Endothelial cell (in vitro differentiated cells): ENCODE data around the gene TRIM65. TPM values are rescaled to one million over a fixed set of nuclear protein-coding genes. Genes with fewer than 3 reads are reported as not detected.

Experiments
- DNase-seq: peaks from one replicate; pipeline ENCODE4 v3.0.0; 2021; ENCODE audit warnings: low spot score
- H3K27ac Mint-ChIP-seq: one replicate; pipeline ENCODE4 v1.8.0; 2021; ENCODE audit warnings: mixed read lengths, inconsistent platforms; ENCODE audit not compliant: unreplicated experiment
- H3K27me3 Mint-ChIP-seq: one replicate; pipeline ENCODE4 v1.8.0; 2021; ENCODE audit warnings: mild to moderate bottlenecking, moderate library complexity, mixed read lengths, inconsistent platforms; ENCODE audit not compliant: unreplicated experiment
- H3K36me3 Mint-ChIP-seq: one replicate; pipeline ENCODE4 v1.8.0; 2021; ENCODE audit warnings: mild to moderate bottlenecking, low read depth, mixed read lengths, inconsistent platforms; ENCODE audit not compliant: unreplicated experiment
- H3K4me1 Mint-ChIP-seq: one replicate; pipeline ENCODE4 v1.8.0; 2021; ENCODE audit warnings: mild to moderate bottlenecking, mixed read lengths, inconsistent platforms; ENCODE audit not compliant: unreplicated experiment
- H3K4me3 Mint-ChIP-seq: one replicate; pipeline ENCODE4 v1.8.0; 2021; ENCODE audit warnings: mild to moderate bottlenecking, mixed read lengths, inconsistent platforms; ENCODE audit not compliant: unreplicated experiment
- H3K9me3 Mint-ChIP-seq: one replicate; pipeline ENCODE4 v1.8.0; 2021; ENCODE audit warnings: mixed read lengths, inconsistent platforms; ENCODE audit not compliant: unreplicated experiment
- CTCF ChIP-seq: fragments of 200-600 bp; sonication (generic); IDR thresholded peaks from one replicate; pipeline ENCODE4 v1.5.0; 2021; ENCODE audit warnings: antibody characterized with exemption; ENCODE audit not compliant: unreplicated experiment
- total RNA-seq: library from RNA; stranded (reverse); fragmentation: NEBNext Ultra II Directional; extraction: Animal tissue kit (Norgen Biotek cat#: 25700); gene quantifications from one replicate; pipeline ENCODE4 v1.2.1, GENCODE V29; 2021; ENCODE audit not compliant: unreplicated experiment

The TRIM65 gene
- total RNA-seq, 1 donor from 2014 or later: 14.1 TPM

GRCh38 chr17:75900691-75901533, 4.2 kb upstream of the TRIM65 start:
- peaks cover 5% of the 10 kb centered on the region for H3K36me3 Mint-ChIP-seq
- H3K9me3 Mint-ChIP-seq: no peaks in the 10 kb centered on the region
- TF ChIP-seq CTCF: no peak
- H3K4me1 Mint-ChIP-seq: peaks cover 10% of the 10 kb centered on the region
- peaks cover 8% of the 10 kb centered on the region for H3K27me3 Mint-ChIP-seq
- no peak overlapping the region for H3K27ac Mint-ChIP-seq
- H3K4me3 Mint-ChIP-seq: no peak overlapping the region
- no peak for DNase-seq

DNA sequence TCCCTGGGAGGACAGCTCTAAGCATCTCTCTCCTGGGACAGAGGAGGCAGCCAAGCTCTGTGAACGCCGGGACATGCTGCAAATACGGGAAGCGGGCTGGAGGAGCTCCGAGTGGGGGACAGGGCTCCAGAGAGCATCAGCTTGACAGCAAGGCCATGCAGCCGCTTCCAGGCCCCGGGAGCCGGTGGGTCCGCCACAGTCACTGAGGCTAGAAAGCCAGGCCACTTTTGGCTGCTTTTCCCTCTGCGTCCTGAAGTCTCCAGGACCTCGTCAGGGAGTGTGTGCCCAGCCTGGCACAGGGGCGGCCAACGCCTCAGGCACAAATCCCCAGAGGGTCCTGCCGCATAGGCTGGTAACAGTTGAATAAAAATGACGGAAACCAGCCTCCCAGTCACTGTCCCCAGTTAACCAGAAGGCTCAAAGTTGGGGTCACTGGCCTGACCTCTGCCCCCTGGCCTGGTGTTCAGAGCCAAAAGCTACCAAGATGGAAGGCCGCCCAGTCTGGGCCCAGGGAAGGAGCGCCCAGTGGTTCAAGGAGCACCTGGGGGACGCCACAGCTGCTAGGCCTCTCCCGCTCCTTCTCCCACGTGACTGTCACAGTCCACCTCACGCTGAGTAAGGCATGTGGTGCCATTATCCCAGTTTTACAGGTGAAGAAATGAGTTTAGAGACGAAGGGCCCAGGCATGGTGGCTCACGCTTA, 3.2 kb upstream of the TRIM65 start:
- Mint-ChIP-seq H3K4me1 (peaks cover 20% of the 10 kb centered on the region), H3K9me3 (no peaks in the 10 kb centered on the region), H3K27me3 (peaks cover 10% of the 10 kb centered on the region), H3K27ac (no peak overlapping the region), H3K36me3 (peaks cover 5% of the 10 kb centered on the region), H3K4me3 (peak overlapping the region; percentile 37)
- TF ChIP-seq CTCF: no peak
- no peak for DNase-seq

- H3K27ac Mint-ChIP-seq: no peak overlapping the region
- peaks cover 21% of the 10 kb centered on the region for H3K4me1 Mint-ChIP-seq
- peaks cover 5% of the 10 kb centered on the region for H3K36me3 Mint-ChIP-seq
- no peaks in the 10 kb centered on the region for H3K9me3 Mint-ChIP-seq
- H3K27me3 Mint-ChIP-seq: peaks cover 11% of the 10 kb centered on the region
- no peak overlapping the region for H3K4me3 Mint-ChIP-seq
- no peak for TF ChIP-seq CTCF
- DNase-seq: no peak
Measured at GRCh38 chr17:75899353-75899752, 2.6 kb upstream of the TRIM65 start.

DNA sequence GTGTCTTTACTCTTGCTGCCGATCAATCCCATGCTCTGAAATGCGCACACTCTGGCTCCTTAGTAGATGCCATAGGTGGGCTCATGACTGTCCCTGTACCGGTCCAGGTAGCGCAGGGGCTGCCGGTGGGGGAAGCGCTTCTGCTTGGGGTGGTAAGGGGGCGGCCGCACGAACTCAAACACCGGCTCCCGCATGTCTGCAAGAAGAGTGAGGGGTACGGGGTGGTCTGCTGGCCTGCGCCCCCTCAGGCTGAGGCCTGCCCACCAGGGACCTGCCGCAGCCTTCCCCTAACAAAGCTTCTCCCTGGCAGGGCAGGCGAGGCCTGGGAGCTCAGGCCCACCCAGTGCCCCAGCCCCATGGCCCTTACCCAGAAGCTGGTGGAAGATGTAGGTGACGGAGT, 2.0 kb upstream of the TRIM65 start:
- Mint-ChIP-seq H3K9me3 (no peaks in the 10 kb centered on the region), H3K27me3 (peaks cover 15% of the 10 kb centered on the region), H3K27ac (no peak overlapping the region), H3K36me3 (peaks cover 10% of the 10 kb centered on the region), H3K4me3 (no peak overlapping the region), H3K4me1 (peaks cover 22% of the 10 kb centered on the region)
- TF ChIP-seq CTCF: no peak
- DNase-seq: no peak

DNA sequence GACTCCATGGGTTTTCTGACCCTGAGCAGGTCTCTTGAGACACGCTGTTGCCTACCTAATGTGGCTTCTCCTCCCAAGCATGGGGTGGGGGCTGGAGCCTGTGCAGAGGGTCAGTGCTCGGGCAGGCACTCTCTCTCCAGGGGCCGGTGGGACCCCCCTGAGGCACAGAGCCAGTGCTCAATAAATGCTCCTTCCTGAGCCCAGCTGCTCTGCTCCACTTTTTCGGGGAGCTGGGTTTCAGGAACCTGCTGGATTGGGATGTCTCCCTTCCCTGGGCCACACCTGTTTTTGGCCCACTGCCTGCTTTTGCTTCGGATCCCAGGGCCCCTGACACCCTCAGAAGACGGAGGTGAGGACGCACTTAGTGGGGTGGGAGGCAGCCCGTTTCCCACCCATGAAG, 1.3 kb upstream of the TRIM65 start:
- Mint-ChIP-seq H3K36me3 (peaks cover 12% of the 10 kb centered on the region), H3K27ac (no peak overlapping the region), H3K4me3 (peak overlapping the region; percentile 89), H3K27me3 (peaks cover 17% of the 10 kb centered on the region), H3K4me1 (peaks cover 22% of the 10 kb centered on the region), H3K9me3 (no peaks in the 10 kb centered on the region)
- no peak for DNase-seq
- TF ChIP-seq CTCF: no peak
